Naive thymus-derived CD8-positive, alpha-beta T cell (primary cell): ENCODE data around the gene DCDC1. TPM values are rescaled to one million over a fixed set of nuclear protein-coding genes. Genes with fewer than 3 reads are reported as not detected.

Experiments used
- ATAC-seq, 2 donors: fragments of 150-1000 bp; cut with Tn5 transposase in 1 of 2; sonication (Bioruptor Pico), chemical (Tn5 transposase) in 1 of 2; 1 replicate in 1 of 2; 2 replicates in 1 of 2; pipeline ENCODE4 v1.10.0; 2021; ENCODE audit warnings: mild to moderate bottlenecking in 2 of 2, moderate library complexity in 2 of 2
- POLR2A ChIA-PET: fragments of 350-600 bp; sonication (Branson Sonifier 250); formaldehyde crosslinking; loops from one replicate; lab custom pipeline; 2021; ENCODE audit warnings: antibody characterized with exemption; lab: Charles Lee
- DNase-seq, 10 donors: peaks; one replicate each; pipeline versions ENCODE4 v3.0.0 to v3.0.0-alpha.2; 2020 to 2022
- H3K27ac Mint-ChIP-seq, 10 donors: one replicate each; pipeline ENCODE4 v1.8.0; 2020 to 2022; ENCODE audit warnings: mild to moderate bottlenecking in 10 of 10, mixed read lengths in 10 of 10, moderate library complexity in 4 of 10, inconsistent platforms in 1 of 10
- H3K27me3 Mint-ChIP-seq, 5 donors: one replicate each; pipeline ENCODE4 v1.8.0; 2021 to 2022; ENCODE audit warnings: mixed read lengths in 5 of 5
- H3K36me3 Mint-ChIP-seq, 3 donors: one replicate each; pipeline ENCODE4 v1.8.0; 2020 to 2022; ENCODE audit warnings: mixed read lengths in 3 of 3, mild to moderate bottlenecking in 2 of 3, inconsistent platforms in 1 of 3
- H3K4me1 Mint-ChIP-seq, 4 donors: one replicate each; pipeline ENCODE4 v1.8.0; 2021 to 2022; ENCODE audit warnings: mixed read lengths in 4 of 4
- H3K4me3 Mint-ChIP-seq, 10 donors: one replicate each; pipeline ENCODE4 v1.8.0; 2020 to 2022; ENCODE audit warnings: mild to moderate bottlenecking in 10 of 10, mixed read lengths in 10 of 10, moderate library complexity in 6 of 10, inconsistent platforms in 1 of 10
- H3K9me3 Mint-ChIP-seq, 9 donors: one replicate each; pipeline ENCODE4 v1.8.0; 2020 to 2022; ENCODE audit warnings: mixed read lengths in 9 of 9, mild to moderate bottlenecking in 3 of 9, inconsistent platforms in 1 of 9, moderate library complexity in 1 of 9
- polyA plus RNA-seq, 3 donors: library from polyadenylated mRNA; unstranded; fragments of 300-500 nt; fragmentation: Illumina TruSeq; gene quantifications; one replicate each; pipeline ENCODE4 v1.2.3, GENCODE V29; 2021
- total RNA-seq, 8 experiments: library from RNA in 2 of 8; stranded (reverse) in 2 of 8; gene quantifications; one replicate each; pipeline ENCODE4 v1.2.3 and lab custom pipeline; 2021 to 2026

Gene DCDC1
- total and polyA plus RNA-seq, 5 experiments from 2014 or later = 0.29 to 1.8 (median 0.46) TPM; not detected in 1

- DNase-seq (no peak), ATAC-seq (no peak)
- H3K27me3 Mint-ChIP-seq = peaks cover 5 to 13% (median 7%) of the 10 kb centered on the region in 5 donors
- H3K9me3 Mint-ChIP-seq = no peaks in the 10 kb centered on the region
- POLR2A ChIA-PET = no interaction called here
- H3K4me1 Mint-ChIP-seq = no peaks in the 10 kb centered on the region
- H3K4me3 Mint-ChIP-seq = no peak overlapping the region
- no peak overlapping the region for H3K27ac Mint-ChIP-seq
- no peaks in the 10 kb centered on the region for H3K36me3 Mint-ChIP-seq
These were observed 122.9 kb downstream of the DCDC1 start for GRCh38 chr11:31246451-31247165.

GRCh38 chr11:31243706-31244105 lies 125.8 kb downstream of the DCDC1 start:
- no peaks in the 10 kb centered on the region for H3K9me3 Mint-ChIP-seq
- no peaks in the 10 kb centered on the region for H3K36me3 Mint-ChIP-seq
- H3K27me3 Mint-ChIP-seq = peaks cover 0 to 4% (median 0%) of the 10 kb centered on the region in 5 donors
- ATAC-seq = no peak
- POLR2A ChIA-PET = no interaction called here
- no peak overlapping the region for H3K4me3 Mint-ChIP-seq
- no peaks in the 10 kb centered on the region for H3K4me1 Mint-ChIP-seq
- DNase-seq = no peak
- no peak overlapping the region for H3K27ac Mint-ChIP-seq

GRCh38 chr11:31240340-31240904 lies 129.1 kb downstream of the DCDC1 start:
- POLR2A ChIA-PET = no interaction called here
- Mint-ChIP-seq H3K36me3 (no peaks in the 10 kb centered on the region), H3K4me3 (no peak overlapping the region), H3K4me1 (no peaks in the 10 kb centered on the region), H3K27me3 (peaks cover 0 to 3% (median 0%) of the 10 kb centered on the region in 5 donors), H3K9me3 (no peaks in the 10 kb centered on the region), H3K27ac (no peak overlapping the region)
- ATAC-seq (no peak), DNase-seq (peak in 7 of 10 donors; percentile 3 to 36 (median 16))

GRCh38 chr11:31237819-31238760 lies 131.4 kb downstream of the DCDC1 start:
- no peak overlapping the region for H3K27ac Mint-ChIP-seq
- no peak for ATAC-seq
- POLR2A ChIA-PET = no interaction called here
- H3K9me3 Mint-ChIP-seq = no peaks in the 10 kb centered on the region
- DNase-seq = no peak
- H3K36me3 Mint-ChIP-seq = no peaks in the 10 kb centered on the region
- H3K4me3 Mint-ChIP-seq = no peak overlapping the region
- H3K4me1 Mint-ChIP-seq = no peaks in the 10 kb centered on the region
- H3K27me3 Mint-ChIP-seq = peaks cover 0 to 3% (median 0%) of the 10 kb centered on the region in 5 donors

- DNase-seq = no peak
These were observed 133.4 kb downstream of the DCDC1 start for GRCh38 chr11:31236143-31236542.

GRCh38 chr11:31233425-31233824 lies 136.1 kb downstream of the DCDC1 start:
- Mint-ChIP-seq H3K27ac (no peak overlapping the region), H3K27me3 (peaks cover 0 to 3% (median 0%) of the 10 kb centered on the region in 5 donors), H3K4me1 (no peaks in the 10 kb centered on the region), H3K4me3 (no peak overlapping the region), H3K36me3 (no peaks in the 10 kb centered on the region), H3K9me3 (no peaks in the 10 kb centered on the region)
- DNase-seq (no peak), ATAC-seq (no peak)
- POLR2A ChIA-PET = no interaction called here

More at GRCh38 chr11:31236143-31236542, 133.4 kb downstream of the DCDC1 start:
- H3K27ac Mint-ChIP-seq = no peak overlapping the region
- H3K9me3 Mint-ChIP-seq = no peaks in the 10 kb centered on the region
- H3K4me1 Mint-ChIP-seq = no peaks in the 10 kb centered on the region
- no peaks in the 10 kb centered on the region for H3K36me3 Mint-ChIP-seq
- peaks cover 0 to 3% (median 0%) of the 10 kb centered on the region in 5 donors for H3K27me3 Mint-ChIP-seq
- no peak overlapping the region for H3K4me3 Mint-ChIP-seq
- no peak for ATAC-seq
- POLR2A ChIA-PET = no interaction called here

- H3K4me1 Mint-ChIP-seq = no peaks in the 10 kb centered on the region
- ATAC-seq (no peak), DNase-seq (no peak)
- peaks cover 0 to 4% (median 3%) of the 10 kb centered on the region in 5 donors for H3K27me3 Mint-ChIP-seq
- H3K27ac Mint-ChIP-seq = no peak overlapping the region
- no peak overlapping the region for H3K4me3 Mint-ChIP-seq
- H3K9me3 Mint-ChIP-seq = peaks cover 0 to 3% (median 0%) of the 10 kb centered on the region in 9 donors
- POLR2A ChIA-PET = no interaction called here
- no peaks in the 10 kb centered on the region for H3K36me3 Mint-ChIP-seq
These were observed 137.9 kb downstream of the DCDC1 start for GRCh38 chr11:31231601-31232000.

DNA sequence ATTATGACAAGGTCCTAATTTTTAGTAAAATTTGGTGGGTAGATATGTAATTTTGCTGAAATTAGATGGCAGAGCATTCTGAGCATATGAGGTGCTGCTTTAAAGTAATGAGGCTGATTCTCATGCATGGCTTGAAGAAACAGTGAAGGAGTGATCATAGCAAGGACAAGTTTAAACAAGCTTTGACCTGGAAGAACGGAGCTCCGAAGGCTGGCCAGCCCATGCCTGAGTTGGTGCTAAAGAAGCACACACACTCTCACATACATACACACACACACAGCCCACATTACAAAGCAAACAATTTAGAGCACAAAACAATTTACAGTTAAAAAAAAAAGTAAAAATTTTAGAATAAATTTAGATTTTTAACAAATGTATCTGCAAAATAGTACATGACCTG lies 150.7 kb downstream of the DCDC1 start:
- POLR2A ChIA-PET = no interaction called here
- Mint-ChIP-seq H3K36me3 (no peaks in the 10 kb centered on the region), H3K27ac (no peak overlapping the region), H3K4me3 (no peak overlapping the region), H3K4me1 (no peaks in the 10 kb centered on the region), H3K27me3 (peaks cover 0 to 15% (median 8%) of the 10 kb centered on the region in 5 donors), H3K9me3 (no peaks in the 10 kb centered on the region)
- ATAC-seq = no peak
- DNase-seq = no peak

GRCh38 chr11:31214372-31214771 lies 155.2 kb downstream of the DCDC1 start:
- no peaks in the 10 kb centered on the region for H3K36me3 Mint-ChIP-seq
- DNase-seq = no peak
- H3K27me3 Mint-ChIP-seq = peaks cover 0 to 7% (median 3%) of the 10 kb centered on the region in 5 donors
- peaks cover 0 to 2% (median 0%) of the 10 kb centered on the region in 9 donors for H3K9me3 Mint-ChIP-seq
- no peaks in the 10 kb centered on the region for H3K4me1 Mint-ChIP-seq
- ATAC-seq = no peak
- H3K4me3 Mint-ChIP-seq = no peak overlapping the region
- POLR2A ChIA-PET = no interaction called here
- no peak overlapping the region for H3K27ac Mint-ChIP-seq

- no peaks in the 10 kb centered on the region for H3K9me3 Mint-ChIP-seq
- H3K4me3 Mint-ChIP-seq = no peak overlapping the region
- H3K36me3 Mint-ChIP-seq = no peaks in the 10 kb centered on the region
- no peak for DNase-seq
- peaks cover 1 to 10% (median 4%) of the 10 kb centered on the region in 5 donors for H3K27me3 Mint-ChIP-seq
- H3K4me1 Mint-ChIP-seq = no peaks in the 10 kb centered on the region
- no peak overlapping the region for H3K27ac Mint-ChIP-seq
- POLR2A ChIA-PET = no interaction called here
- ATAC-seq = no peak
These were observed 170.2 kb downstream of the DCDC1 start for GRCh38 chr11:31199378-31199777.

DNA sequence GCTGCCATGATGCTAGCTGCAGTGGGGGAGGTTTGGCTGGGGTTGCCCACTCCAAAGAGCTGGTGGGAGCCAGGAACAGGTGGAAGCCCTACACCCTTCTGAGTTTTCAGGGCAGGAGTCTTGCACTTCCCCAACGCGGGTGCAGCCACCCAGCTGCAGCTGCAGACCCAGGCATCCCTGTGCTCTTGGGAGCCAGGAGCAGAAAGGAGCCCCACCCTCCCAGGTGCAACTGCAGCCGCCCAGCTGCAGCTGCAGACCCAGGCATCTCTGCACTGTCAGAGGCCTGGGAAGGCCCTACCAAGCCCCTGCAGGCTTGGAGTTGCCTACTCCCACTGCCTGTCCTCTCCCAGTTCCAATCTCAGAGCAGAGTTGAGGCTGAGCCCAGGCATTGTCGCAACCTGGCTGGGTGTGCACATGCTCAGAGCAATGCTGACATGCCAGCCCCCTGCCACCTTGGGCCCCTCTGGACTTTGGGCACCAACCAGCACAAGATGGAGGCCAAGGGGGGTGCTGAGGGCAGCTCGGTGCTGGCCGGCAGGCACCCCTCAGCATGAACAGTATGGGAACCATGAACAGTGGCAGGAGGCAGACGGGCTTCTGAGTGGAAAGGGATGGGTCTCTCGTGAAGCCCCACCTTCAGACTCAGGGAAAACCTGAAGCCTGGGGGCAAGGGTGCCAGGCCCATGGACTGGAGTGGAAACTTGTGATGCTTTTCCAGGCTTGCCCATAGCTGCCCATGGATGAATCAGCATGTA lies 195.4 kb downstream of the DCDC1 start:
- Mint-ChIP-seq H3K9me3 (peaks cover 15 to 38% (median 28%) of the 10 kb centered on the region in 9 donors), H3K27me3 (no peaks in the 10 kb centered on the region), H3K4me1 (no peaks in the 10 kb centered on the region), H3K27ac (no peak overlapping the region), H3K36me3 (peaks cover 0 to 9% (median 8%) of the 10 kb centered on the region in 3 donors), H3K4me3 (no peak overlapping the region)
- POLR2A ChIA-PET = no interaction called here
- no peak for ATAC-seq
- DNase-seq = no peak
